HG03045 (cell line): ENCODE results near the gene MAN2C1.
"Not testable (repeated sequence)": the region's sequence is repeated elsewhere in the genome, so short reads cannot be mapped to it uniquely, and the experiment has no call there.

Source experiments
- ATAC-seq: cut with Tn5 transposase; IDR thresholded peaks from one replicate; pipeline ENCODE4 v1.9.1; 2021; ENCODE audit warnings: mild to moderate bottlenecking, moderate library complexity; ENCODE audit not compliant: unreplicated experiment

Gene MAN2C1

GRCh38 chr15:75367913-75368688 lies at the start of gene MAN2C1:
Gene MAN2C1 (minus strand): TSS chr15:75368607. CDS start chr15:75368583, 24 bp downstream.
- peak; percentile 84 for ATAC-seq

- ATAC-seq: no peak
These were observed 48.2 kb upstream of the MAN2C1 start for GRCh38 chr15:75416584-75416983.

- no peak for ATAC-seq
These were observed 41.8 kb upstream of the MAN2C1 start for GRCh38 chr15:75410196-75410595.

- ATAC-seq: no peak
These were observed 38.7 kb upstream of the MAN2C1 start for GRCh38 chr15:75407083-75407482.

- ATAC-seq: no peak
These were observed 35.5 kb upstream of the MAN2C1 start for GRCh38 chr15:75403892-75404291.

- ATAC-seq: no peak
These were observed 29.1 kb upstream of the MAN2C1 start for GRCh38 chr15:75397494-75397893.

GRCh38 chr15:75389791-75390382 lies 21.5 kb upstream of the MAN2C1 start:
- no peak for ATAC-seq

- ATAC-seq: not testable (repeated sequence)
These were observed 15.6 kb upstream of the MAN2C1 start for GRCh38 chr15:75383986-75384385.

- ATAC-seq: no peak
These were observed 12.4 kb upstream of the MAN2C1 start for GRCh38 chr15:75380773-75381172.

- no peak for ATAC-seq
These were observed 3.7 kb upstream of the MAN2C1 start for GRCh38 chr15:75371901-75372688.

- no peak for ATAC-seq
These were observed 3.1 kb upstream of the MAN2C1 start for GRCh38 chr15:75371486-75371885.

- ATAC-seq: no peak
These were observed 1.6 kb upstream of the MAN2C1 start for GRCh38 chr15:75369897-75370581.

GRCh38 chr15:75368689-75369239 lies 357 bp upstream of the MAN2C1 start:
- peak; percentile 5 for ATAC-seq

- no peak for ATAC-seq
These were observed 948 bp downstream of the MAN2C1 start for GRCh38 chr15:75367406-75367912.

GRCh38 chr15:75367006-75367405 lies 1.4 kb downstream of the MAN2C1 start:
- ATAC-seq: no peak

GRCh38 chr15:75366163-75366562 lies 2.2 kb downstream of the MAN2C1 start:
- no peak for ATAC-seq

- ATAC-seq: no peak
These were observed 3.5 kb downstream of the MAN2C1 start for GRCh38 chr15:75364881-75365280.

- ATAC-seq: no peak
These were observed 4.6 kb downstream of the MAN2C1 start for GRCh38 chr15:75363786-75364185.

GRCh38 chr15:75362642-75363249 lies 5.7 kb downstream of the MAN2C1 start:
- no peak for ATAC-seq

- no peak for ATAC-seq
These were observed 6.3 kb downstream of the MAN2C1 start for GRCh38 chr15:75361989-75362641.
